HG02763 (cell line): ENCODE data around the gene C10orf143.
A peak's percentile ranks its signal among the peaks of the same experiment; 100 is the strongest.
"Not testable (repeated sequence)": the region's sequence is repeated elsewhere in the genome, so short reads cannot be mapped to it uniquely, and the experiment has no call there.

ENCODE experiments used
- ATAC-seq: cut with Tn5 transposase; IDR thresholded peaks from one replicate; pipeline ENCODE4 v1.9.1; 2021; ENCODE audit warnings: mild to moderate bottlenecking, moderate library complexity; ENCODE audit not compliant: unreplicated experiment

Gene C10orf143

DNA sequence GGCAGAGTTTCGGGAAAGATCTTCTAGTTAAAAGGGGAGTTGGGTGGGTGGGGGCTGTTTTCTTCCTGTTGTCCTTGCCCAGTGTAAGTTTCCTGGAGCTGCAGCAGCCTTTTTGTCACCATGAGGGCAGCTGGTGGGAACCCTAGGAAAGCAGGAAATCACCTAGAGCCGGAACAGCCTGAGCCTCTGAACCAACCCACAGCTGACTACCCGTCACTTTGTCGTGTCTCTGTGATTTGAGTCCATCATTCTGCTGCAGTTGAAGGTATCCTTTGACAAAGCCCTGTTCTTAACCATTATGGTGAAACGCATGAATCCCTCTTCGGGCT is 1.2 kb upstream of the C10orf143 start:
- no peak for ATAC-seq

DNA sequence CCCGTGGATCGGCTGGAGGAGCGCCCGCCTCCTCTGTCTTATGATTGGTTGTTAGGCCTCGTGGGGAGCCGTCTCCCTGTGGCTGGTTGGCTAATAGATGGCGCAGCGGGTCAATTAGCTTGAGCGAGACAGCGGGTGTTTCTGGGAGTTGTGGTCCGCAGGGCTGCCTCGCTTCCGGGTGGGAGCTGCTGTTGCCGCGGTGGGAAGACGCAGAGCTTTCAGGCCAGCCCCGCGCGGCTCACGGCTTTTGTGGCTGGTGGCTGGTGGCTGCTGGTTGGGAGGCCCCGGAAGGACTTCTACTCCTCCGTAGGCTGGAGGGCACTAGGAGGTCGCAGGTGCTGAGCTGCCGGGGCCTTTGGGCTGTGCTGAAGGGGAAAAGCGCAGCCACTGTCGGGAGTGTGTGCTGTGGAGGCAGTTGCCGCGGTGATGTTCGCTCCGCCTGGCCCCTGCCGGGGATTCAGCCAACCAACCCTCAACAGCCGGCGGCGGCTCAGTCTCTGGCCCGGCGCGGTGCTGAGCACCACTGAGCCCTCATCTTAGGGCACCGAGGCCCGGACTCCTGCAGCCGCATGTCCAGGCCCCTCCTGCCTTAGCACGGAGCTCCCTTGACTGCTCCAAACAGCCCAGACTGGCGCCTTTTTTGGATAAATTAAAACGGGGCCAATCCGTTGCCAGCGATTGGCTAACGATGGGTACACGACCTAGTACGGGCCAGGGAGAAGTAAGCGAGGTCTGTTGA is 652 bp upstream of the C10orf143 start:
- peak; percentile 88 for ATAC-seq

DNA sequence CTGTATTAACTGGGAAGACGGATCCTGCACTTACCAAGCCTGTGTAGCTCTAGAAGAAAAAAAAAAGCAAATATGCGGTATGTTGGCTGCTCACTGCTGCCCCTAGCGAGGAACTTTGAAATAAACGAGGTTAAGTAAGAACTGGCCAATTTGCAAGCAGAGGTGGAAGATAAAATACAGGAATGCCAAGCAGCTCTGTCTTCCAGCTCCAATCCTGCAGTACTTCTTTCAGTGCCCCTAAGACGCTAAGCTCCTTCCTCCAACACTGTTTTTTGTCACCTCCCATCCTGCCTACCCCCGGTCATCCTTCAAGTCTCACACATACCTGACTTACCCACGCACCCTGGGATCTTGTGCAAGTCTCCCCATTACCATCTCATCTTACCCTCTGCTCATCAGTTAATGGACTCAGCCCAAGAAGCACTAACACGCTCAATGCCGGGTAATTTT is 809 bp downstream of the C10orf143 start:
- ATAC-seq = no peak

DNA sequence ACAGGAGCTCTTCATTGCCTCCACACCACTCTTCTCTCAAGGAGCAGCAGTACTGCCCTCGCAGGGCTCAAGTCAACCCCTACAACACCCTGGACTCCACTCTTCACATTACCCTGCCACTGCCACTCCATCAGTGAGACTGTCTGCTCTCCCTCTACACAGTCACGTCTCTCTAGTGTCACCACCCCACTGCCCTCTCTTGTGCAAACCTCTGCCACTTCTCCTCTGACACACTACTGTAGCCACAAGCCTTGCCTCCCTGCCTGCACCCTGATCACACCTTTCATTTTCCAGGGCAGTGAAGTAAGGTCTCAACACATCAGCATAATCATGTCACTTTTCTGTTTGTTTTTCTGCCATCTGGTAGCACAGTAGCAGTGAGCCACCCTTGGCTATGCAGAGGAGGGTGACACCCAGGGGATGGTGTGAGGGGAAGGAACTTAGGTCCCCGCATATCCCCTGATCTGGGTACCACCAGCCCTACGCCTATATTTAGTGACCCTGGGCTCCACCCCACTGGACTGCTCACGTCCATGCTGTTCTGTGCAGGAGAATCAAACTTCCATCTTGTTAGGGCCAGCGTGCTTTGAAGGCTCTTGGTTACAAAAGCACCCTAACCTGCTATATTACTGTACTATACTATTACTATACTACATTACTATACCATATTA is 1.6 kb downstream of the C10orf143 start:
- no peak for ATAC-seq

DNA sequence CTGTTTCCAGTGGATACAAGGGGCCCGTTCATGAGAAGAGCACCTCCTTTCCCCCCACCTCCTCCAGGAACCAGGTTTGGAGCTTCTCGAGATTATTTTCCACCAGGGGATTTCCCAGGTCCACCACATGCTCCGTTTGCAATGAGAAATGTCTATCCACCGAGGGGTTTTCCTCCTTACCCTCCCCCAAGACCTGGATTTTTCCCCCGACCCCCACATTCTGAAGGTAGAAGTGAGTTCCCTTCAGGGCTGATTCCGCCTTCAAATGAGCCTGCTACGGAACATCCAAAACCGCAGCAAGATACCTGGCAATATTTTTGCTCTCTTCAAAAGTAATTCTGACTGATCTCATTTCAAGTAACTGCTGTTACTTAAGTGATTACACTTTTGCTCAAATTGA is 2.5 kb downstream of the C10orf143 start:
- not testable (repeated sequence) for ATAC-seq

DNA sequence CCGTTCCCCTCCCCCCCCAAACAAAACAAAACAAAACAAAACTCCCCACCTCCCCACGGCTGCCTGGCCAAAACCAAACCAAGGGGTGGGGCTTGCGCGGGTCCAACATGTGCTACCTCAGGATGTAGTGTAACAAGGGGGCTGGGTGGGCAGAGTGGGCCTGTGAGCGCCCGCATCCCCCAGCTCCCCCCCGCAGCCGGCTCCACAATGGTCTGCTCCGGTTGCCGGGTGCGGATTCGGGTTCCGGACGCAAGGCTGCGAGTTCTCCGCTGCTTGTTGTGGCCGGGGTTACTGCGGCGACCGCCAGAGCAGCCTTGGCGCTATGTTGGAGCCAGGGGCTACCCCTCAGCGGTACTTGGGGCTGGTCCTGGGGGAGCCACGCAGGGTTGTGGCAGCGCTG is 4.9 kb downstream of the C10orf143 start:
- ATAC-seq = no peak

DNA sequence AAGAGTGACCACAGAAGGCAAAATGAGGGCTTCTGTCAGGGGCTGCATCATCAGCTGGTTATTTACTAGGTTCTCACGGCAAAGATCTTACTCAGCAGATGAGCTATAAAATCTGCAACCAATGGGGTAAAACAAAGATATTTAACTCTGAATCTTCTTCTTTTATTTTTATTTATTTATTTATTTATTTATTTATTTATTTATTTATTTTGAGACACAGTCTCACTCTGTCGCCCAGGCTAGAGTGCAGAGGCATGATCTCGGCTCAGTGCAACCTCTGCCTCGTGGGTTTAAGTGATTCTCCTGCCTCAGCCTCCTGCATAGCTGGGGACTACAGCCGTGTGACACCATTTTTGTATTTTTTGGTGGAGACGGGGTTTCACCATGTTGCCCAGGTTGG is 11.3 kb downstream of the C10orf143 start:
- ATAC-seq = no peak

DNA sequence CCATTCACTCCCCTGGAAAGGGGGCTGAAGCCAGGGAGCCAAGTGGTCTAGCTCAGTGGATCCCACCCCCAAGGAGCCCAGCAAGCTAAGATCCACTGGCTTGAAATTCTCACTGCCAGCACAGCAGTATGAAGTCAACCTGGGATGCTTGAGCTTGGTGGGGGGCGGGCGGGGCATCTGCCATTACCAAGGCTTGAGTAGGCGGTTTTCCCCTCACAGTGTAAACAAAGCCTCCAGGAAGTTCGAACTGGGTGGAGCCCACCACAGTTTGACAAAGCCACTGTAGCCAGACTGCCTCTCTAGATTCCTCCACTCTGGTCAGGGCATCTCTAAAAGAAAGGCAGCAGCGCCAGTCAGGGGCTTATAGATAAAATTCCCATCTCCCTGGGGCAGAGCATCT is 20.1 kb downstream of the C10orf143 start:
- ATAC-seq = not testable (repeated sequence)

DNA sequence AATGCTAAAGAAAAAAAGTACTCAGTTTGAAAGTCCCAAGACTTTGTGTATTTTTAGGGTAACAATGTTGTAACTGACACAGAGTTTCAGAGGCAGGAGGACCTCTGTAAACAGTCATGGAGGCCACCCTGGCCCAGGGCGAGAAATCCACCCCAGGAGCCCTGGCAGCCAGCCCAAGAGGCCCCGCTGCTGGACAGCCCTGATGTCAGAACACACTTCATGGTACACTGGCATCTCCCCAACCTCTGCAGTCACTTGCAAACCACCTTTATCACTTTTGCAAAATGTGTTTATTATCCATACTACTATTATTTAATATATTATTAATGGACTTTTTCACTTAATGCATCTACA is 30.2 kb downstream of the C10orf143 start:
- no peak for ATAC-seq

DNA sequence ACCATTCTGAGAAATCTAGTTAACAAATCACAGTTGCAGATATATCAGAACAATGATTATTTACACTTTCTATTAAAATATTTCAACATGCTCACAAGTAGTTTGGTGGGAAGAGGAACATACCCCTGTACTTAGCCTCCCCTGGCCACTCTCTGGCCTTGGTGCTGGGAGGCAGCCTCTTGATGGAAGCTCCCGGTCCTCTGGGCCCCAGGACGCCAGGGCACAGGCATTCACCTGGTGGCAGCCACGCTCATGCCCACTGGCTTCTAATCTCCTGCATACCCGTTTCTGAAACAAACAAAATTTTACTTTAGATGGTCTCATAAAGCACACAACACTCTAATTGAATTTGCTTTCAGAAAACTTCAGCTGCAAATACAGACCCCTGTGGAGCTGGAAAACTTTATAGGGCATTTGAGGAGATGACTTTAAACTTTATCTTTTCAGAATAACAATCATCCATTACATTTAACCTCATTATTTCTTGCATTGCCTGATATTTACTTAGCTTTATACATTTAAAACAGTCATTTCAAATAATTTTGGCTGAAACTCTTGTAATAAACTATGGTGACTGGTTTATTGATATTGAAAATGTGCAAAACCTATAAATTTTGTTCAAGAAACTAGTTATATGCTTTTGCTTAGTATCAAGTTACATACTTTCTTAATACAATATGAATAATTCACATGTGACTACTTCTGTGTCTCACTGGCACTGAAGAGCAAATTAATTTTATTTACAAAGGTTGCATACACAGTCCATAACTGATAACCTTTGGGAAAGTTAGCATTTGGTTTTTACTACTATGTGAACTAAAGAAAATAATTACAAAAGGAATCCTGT is 30.8 kb downstream of the C10orf143 start:
- ATAC-seq = no peak

DNA sequence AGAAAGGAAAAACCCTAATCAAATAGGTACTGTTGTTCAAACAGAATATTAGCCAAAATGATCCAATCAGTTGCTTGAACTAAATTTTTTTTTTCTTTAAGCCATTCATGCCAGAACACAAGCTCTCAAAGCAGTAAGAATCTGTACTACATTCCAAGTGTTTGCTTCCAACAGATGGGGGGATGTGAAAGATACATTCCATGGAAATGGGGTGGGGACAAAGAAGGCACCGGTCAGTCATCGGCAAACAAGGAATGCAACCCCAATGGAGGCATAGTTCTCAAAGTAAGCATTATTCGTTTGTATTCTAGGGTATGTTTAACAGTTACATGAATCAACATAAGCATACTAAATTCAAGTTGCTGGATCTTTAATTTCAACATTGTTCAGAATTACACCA is 32.5 kb downstream of the C10orf143 start:
- no peak for ATAC-seq

DNA sequence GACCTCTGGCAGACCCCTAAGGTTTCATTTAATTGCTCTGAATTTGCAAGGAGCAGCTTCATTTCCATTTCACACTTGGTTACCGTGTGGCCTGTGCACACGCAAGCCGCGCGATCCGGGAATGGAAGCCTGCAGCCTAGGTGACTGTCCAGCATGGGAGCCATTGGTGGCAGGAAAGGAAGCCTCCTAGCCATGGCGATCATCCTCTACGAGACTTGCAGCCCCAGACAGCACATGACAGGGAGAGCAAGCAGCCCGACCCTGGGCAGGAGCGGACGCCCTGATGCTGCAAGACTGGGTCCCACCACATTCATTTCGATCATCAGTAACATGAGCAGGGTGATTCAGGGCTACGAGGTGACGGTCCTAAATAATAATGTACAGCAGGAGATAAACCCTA is 33.9 kb downstream of the C10orf143 start:
- ATAC-seq = no peak

DNA sequence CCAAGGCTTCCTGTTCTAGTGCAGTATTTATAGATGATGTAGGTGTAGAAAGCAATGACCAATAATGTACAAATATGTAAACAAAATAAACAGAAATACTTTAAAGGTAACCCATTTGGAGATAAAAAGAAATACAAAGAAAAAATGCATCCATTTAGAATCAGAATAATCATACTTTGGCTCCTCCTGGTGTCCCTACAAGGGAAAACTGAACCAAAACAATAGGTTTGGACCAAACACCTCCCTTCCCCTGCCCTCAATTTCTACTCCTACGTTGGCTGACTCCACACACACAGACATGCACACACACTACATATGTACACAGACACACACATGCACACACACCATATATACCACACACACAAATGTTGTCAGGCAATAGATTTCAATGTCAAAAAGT is 36.0 kb downstream of the C10orf143 start:
- no peak for ATAC-seq

DNA sequence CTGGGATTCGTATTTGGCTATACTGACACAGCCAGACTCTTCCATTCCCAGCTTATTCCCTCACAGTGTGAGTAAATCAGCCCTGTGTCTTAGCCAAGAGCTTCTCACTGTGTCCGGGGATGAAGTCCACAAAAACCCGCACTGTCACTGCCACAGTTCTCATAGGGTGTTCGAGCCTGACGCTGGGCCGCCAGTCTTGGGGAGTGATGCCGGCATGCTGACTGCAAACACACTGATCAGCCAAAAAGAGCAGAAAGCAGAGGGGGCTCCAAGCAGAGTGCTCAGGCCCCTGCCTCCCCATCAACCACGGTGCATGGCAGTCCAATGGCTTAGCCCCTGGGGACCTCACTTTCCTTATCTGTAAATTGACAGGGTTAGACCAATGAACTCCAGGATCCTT is 36.7 kb downstream of the C10orf143 start:
- no peak for ATAC-seq

DNA sequence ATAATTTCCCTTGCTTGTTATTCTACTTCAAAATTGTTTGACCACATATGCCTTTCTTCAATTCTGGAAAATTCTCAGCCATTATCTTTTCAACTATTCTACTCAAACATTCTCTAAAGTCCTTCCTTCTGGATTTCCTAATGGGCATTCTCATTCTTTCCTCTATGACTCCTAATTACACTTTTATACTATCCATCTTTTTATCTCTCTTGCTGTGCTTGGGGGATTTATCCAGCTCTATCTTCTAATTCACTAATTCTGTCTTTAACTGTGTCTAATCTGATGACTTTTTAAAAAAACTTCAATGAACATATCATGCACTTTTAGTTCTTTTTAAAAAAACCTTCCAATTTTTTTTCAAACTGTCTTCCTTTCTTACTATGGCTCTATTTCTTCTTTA is 38.4 kb downstream of the C10orf143 start:
- no peak for ATAC-seq

DNA sequence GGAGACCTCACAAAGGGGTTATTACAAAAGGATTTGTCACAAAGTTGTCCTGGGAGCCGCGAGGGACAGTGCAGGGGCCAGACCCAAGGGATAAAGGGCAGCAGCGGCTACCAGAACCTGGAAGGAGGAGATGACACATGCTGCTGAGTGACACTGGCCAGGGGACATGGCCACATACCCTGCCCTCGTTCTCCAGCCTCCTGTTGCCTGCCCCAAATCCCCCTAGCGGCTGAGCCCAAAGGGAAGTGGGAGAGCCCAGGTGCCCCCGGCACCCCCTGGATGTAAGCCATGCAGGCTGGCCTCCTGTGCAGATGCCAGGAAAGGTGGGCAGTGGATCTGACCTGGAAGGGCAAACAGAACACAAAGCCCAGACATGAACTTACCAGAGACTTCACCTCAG is 42.7 kb downstream of the C10orf143 start:
- no peak for ATAC-seq

DNA sequence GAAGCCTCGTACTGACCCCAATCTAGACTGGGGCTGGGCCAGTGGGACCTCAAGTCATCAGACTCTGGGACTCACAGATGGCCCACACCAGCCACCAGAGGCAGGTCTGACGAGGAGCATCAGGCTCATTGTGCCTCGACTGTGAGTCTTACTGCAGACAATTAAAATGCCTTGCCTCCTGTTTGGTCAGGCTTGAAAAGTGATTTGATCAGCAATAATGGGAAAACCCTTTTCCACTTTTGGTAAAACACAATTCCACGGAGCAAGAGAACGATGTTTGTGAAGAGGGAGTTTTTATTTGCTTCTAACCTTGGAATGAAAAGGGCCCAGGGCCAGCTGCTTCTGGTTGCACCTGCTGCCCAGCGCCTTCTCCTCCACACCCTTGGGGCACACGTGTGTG is 43.9 kb downstream of the C10orf143 start:
- ATAC-seq = no peak

DNA sequence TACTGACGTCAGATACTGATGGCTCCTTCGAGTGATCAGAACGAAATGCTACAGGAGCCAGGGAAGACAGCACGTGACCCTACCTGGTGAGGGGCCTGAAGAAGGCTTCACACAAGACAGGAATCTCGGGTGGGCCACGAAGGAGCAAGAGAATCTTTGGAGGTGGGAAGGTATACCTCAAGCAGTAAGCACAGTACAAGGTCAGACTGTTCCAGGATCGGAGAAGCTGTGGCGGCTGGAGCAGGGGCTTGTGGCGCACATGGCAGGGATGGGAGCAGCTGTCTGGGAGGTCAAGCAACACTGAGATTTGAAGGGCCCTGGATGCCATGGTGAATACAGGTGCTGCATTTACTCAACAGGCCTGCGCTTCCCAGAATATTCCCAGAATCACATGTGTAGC is 45.4 kb downstream of the C10orf143 start:
- no peak for ATAC-seq

DNA sequence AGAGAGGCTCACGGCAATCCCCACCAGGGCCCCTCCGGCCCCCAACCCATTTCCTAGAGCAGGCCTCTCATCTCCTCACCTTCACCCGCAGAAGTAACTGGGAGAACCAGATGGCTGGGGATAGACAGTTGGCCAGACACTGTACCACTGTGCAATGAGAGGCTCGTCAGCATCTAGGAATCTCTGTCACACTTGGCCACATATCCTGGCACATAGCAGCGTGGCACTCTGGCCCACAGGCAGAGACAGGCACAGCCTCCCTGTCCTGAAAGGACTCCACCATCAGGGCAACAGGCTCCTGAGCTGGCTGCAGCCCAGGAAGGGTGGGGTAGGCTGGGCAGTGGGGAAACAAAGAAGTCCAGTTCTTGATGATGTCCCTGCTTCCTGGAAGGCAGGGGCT is 45.8 kb downstream of the C10orf143 start:
- no peak for ATAC-seq

DNA sequence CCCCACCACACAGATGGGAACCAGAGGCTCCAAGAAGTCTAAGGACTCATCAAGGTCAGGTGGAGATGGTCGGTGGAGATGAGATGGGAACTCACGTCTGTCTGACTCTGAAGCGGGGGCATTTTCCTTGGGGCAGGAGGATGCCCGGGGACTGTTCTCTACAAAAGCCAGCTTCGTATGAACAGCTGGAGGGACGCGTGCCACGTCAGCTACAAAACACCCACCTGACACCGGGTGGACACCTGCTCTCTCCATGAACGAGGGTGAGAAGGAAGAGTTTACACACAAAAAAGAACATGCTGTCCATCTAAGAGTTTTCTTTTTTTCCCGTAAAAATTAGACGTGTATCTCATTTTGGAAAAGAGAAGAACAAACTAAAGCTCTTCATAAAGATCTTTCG is 47.7 kb downstream of the C10orf143 start:
- ATAC-seq = no peak

DNA sequence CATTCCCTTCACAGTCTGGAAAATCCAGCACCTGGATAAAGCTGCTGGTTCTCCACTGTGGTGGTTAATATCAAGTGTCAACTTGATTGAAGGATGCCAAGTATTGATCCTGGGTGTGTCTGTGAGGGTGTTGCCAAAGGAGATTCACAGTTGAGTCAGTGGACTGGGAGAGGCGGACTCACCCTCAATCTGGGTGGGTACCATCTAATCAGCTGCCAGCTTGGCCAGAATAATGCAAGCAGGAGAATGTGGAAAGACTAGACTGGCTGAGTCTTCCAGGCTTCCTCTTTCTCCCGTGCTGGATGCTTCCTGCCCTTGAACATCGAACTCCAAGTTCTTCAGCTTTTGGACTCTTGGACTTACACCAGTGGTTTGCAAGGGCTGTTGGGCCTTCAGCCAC is 48.4 kb downstream of the C10orf143 start:
- no peak for ATAC-seq

DNA sequence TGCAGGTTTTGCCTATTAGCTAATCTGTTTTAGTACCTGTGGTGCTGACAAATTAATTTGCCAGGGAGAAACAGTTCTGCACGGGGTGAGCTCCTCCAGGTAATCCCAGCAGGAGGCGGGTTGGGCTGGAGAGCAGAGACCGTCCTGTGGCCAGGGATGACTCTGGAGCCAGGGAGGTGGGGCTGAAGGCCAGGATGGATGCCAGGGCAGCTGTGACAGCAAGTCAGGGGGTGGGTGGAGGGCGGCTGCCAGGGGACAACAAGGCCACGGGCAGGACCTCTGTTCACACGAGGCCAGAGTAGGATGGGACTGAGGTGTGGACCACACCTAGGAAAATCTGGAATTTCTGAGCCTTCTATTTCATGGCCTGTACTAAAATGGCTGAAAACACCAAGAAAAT is 48.9 kb downstream of the C10orf143 start:
- no peak for ATAC-seq
